Measurements from ENCODE around the gene NAIF1.

Gene NAIF1

GRCh38 chr9:128070874-128071273 is 3.8 kb upstream of the NAIF1 start:
- Histone ChIP-seq H3K27ac (peak overlapping the region; percentile 91 to 93), H3K4me3 (peak overlapping the region; percentile 29)
- TF ChIP-seq CTCF (IDR thresholded peaks at IDR 0.05), result no peak
- DNase-seq (ENCODE audit: low spot score), result no peak

- TF ChIP-seq CTCF (IDR thresholded peaks at IDR 0.05), result no peak
- Histone ChIP-seq H3K4me3 (peak overlapping the region; percentile 90), H3K27ac (peak overlapping the region; percentile 95 to 99)
- DNase-seq (ENCODE audit: low spot score), result no peak
Observed at GRCh38 chr9:128068386-128069205, 1.5 kb upstream of the NAIF1 start.

GRCh38 chr9:128067645-128068385 is 695 bp upstream of the NAIF1 start, which contains the start of gene SLC25A25:
TSS of gene SLC25A25 (plus strand) at chr9:128068232. CDS start at chr9:128068320, 88 bp downstream.
- Histone ChIP-seq H3K4me3 (peak within 1 kb of the TSS; percentile 90), H3K27ac (peak within 1 kb of the TSS; percentile 95 to 99)
- no peak for TF ChIP-seq CTCF (IDR thresholded peaks at IDR 0.05)
- peak; percentile 99 for DNase-seq (ENCODE audit: low spot score)

- no peak for TF ChIP-seq CTCF (IDR thresholded peaks at IDR 0.05)
- peak overlapping the region; percentile 79 to 99 for H3K27ac ChIP-seq
- peak overlapping the region; percentile 90 for H3K4me3 ChIP-seq
- peak; percentile 79 for DNase-seq (ENCODE audit: low spot score)
Observed at GRCh38 chr9:128065907-128066712, 1.0 kb downstream of the NAIF1 start.

- TF ChIP-seq CTCF (IDR thresholded peaks at IDR 0.05), result no peak
- Histone ChIP-seq H3K27ac (peak overlapping the region in 1 of 2 donors; percentile 30), H3K4me3 (no peak overlapping the region)
- DNase-seq (ENCODE audit: low spot score), result no peak
Observed at GRCh38 chr9:128062846-128063831, 4.0 kb downstream of the NAIF1 start.

- peak overlapping the region in 1 of 2 donors; percentile 30 for H3K27ac ChIP-seq
- TF ChIP-seq CTCF (IDR thresholded peaks at IDR 0.05), result no peak
- no peak for DNase-seq (ENCODE audit: low spot score)
- H3K4me3 ChIP-seq, result no peak overlapping the region
Observed at GRCh38 chr9:128062279-128062678, 4.8 kb downstream of the NAIF1 start.

Data from coronary artery (tissue), 2 donors.